Fibroblast of lung (primary cell): ENCODE results near the gene LAIR1. TPM values are rescaled to one million over a fixed set of nuclear protein-coding genes. Genes with fewer than 3 reads are reported as not detected.
"Not testable (repeated sequence)": the region's sequence is repeated elsewhere in the genome, so short reads cannot be mapped to it uniquely, and the experiment has no call there.

Experiments used
- DNase-seq, 2 donors: peaks; one replicate each; pipeline versions ENCODE4 v3.0.0 to v3.0.0-alpha.2; 2010; ENCODE audit warnings: low read depth in 2 of 2
- H2AFZ ChIP-seq: 2 replicates; pipeline ENCODE4 v1.5.1; 2012; ENCODE audit warnings: low read length, control low read depth, inconsistent platforms
- H3K27ac ChIP-seq: 2 replicates; pipeline ENCODE4 v1.5.1; 2011; ENCODE audit warnings: low read length, control low read depth; ENCODE audit not compliant: insufficient read depth
- H3K27me3 ChIP-seq: 2 replicates; pipeline ENCODE4 v1.5.1; 2011; ENCODE audit warnings: mild to moderate bottlenecking, low read length; ENCODE audit not compliant: control insufficient read depth, insufficient read depth
- H3K36me3 ChIP-seq: 2 replicates; pipeline ENCODE4 v1.5.1; 2011; ENCODE audit warnings: low read length; ENCODE audit not compliant: control insufficient read depth, insufficient read depth
- H3K4me1 ChIP-seq: 2 replicates; pipeline ENCODE4 v1.5.1; 2011; ENCODE audit warnings: low read length; ENCODE audit not compliant: control insufficient read depth, insufficient read depth; ENCODE audit errors: extremely low read depth
- H3K4me2 ChIP-seq: 2 replicates; pipeline ENCODE4 v1.5.1; 2011; ENCODE audit warnings: low read length, control low read depth; ENCODE audit not compliant: insufficient read depth; ENCODE audit errors: extremely low read depth
- H3K4me3 ChIP-seq, 4 experiments: fragments of 200-600 bp in 1 of 4; sonication (generic) in 1 of 4; replicated peaks in 1 of 4; 2 replicates each; pipeline ENCODE4 v1.5.1; 2011 to 2016; ENCODE audit warnings: low read length in 4 of 4, low read depth in 3 of 4, mild to moderate bottlenecking in 3 of 4, control low read depth in 2 of 4, inconsistent platforms in 1 of 4, mixed read lengths in 1 of 4; ENCODE audit not compliant: insufficient read depth in 1 of 4; ENCODE audit errors: control extremely low read depth in 1 of 4
- H3K79me2 ChIP-seq: 2 replicates; pipeline ENCODE4 v1.5.1; 2012; ENCODE audit warnings: mild to moderate bottlenecking, low read length, inconsistent platforms; ENCODE audit not compliant: control insufficient read depth, insufficient read depth
- H3K9ac ChIP-seq: 2 replicates; pipeline ENCODE4 v1.5.1; 2011; ENCODE audit warnings: mild to moderate bottlenecking, low read length, control low read depth; ENCODE audit not compliant: insufficient read depth
- H3K9me3 ChIP-seq: 2 replicates; pipeline ENCODE4 v1.5.1; 2012; ENCODE audit warnings: low read depth, low read length; ENCODE audit not compliant: control insufficient read depth, insufficient read depth
- H4K20me1 ChIP-seq: 2 replicates; pipeline ENCODE4 v1.5.1; 2011; ENCODE audit warnings: low read length; ENCODE audit not compliant: control insufficient read depth, insufficient read depth; ENCODE audit errors: extremely low read depth
- CTCF ChIP-seq, 2 donors: IDR thresholded peaks in 1 of 2; conservative IDR thresholded peaks in 1 of 2; 1 replicate in 1 of 2; 2 replicates in 1 of 2; pipeline ENCODE4 v1.5.1; 2011 to 2012; ENCODE audit warnings: low read length in 2 of 2, control low read depth in 1 of 2, inconsistent platforms in 1 of 2, low read depth in 1 of 2, mild to moderate bottlenecking in 1 of 2
- EZH2 ChIP-seq: IDR thresholded peaks from 2 replicates; pipeline ENCODE4 v1.5.1; 2012; ENCODE audit warnings: low read length, control low read depth, mild to moderate bottlenecking; ENCODE audit errors: missing control alignments
- polyA plus RNA-seq, 2 donors: library from polyadenylated mRNA; depleted of rRNA in 1 of 2; stranded (reverse) in 1 of 2; unstranded in 1 of 2; fragments of >200 nt; gene quantifications; 2 replicates each; pipeline ENCODE4 v1.2.1, GENCODE V29; 2011 to 2012; ENCODE audit warnings: missing spikeins in 1 of 2
- total RNA-seq: library from RNA; depleted of rRNA; stranded (reverse); fragments of >200 nt; gene quantifications from 2 replicates; pipeline ENCODE4 v1.2.1, GENCODE V29; 2014

Gene LAIR1
- total and polyA plus RNA-seq, 2 donors (not counting 1 experiment from before 2014, with no cell fraction given) = not detected

- Histone ChIP-seq H3K27me3 (no peaks in the 10 kb centered on the region), H4K20me1 (no peaks in the 10 kb centered on the region), H3K79me2 (no peaks in the 10 kb centered on the region), H3K9me3 (no peaks in the 10 kb centered on the region), H3K9ac (no peak overlapping the region), H3K36me3 (no peaks in the 10 kb centered on the region), H3K27ac (no peak overlapping the region), H3K4me1 (no peaks in the 10 kb centered on the region), H3K4me3 (no peak overlapping the region), H3K4me2 (no peak overlapping the region), H2AFZ (no peak overlapping the region)
- no peak for DNase-seq
- TF ChIP-seq CTCF (conservative IDR thresholded peaks at IDR 0.05 in 1 of 2, IDR thresholded peaks at IDR 0.05 in 1 of 2; ENCODE audit: low read depth in 1 of 2, low read length in 2 of 2) (no peak), EZH2 (no peak)
Observed at GRCh38 chr19:54383330-54383729, 18.6 kb upstream of the LAIR1 start.

- not testable (repeated sequence) for H3K27me3 ChIP-seq, H4K20me1 ChIP-seq, H3K79me2 ChIP-seq, H2AFZ ChIP-seq, H3K4me1 ChIP-seq, H3K4me2 ChIP-seq, H3K36me3 ChIP-seq, H3K4me3 ChIP-seq, H3K9me3 ChIP-seq, DNase-seq, H3K27ac ChIP-seq, H3K9ac ChIP-seq
Observed at GRCh38 chr19:54382041-54382440, 17.3 kb upstream of the LAIR1 start.

- Histone ChIP-seq H3K9me3 (no peaks in the 10 kb centered on the region), H3K4me1 (no peaks in the 10 kb centered on the region), H3K9ac (no peak overlapping the region), H3K79me2 (no peaks in the 10 kb centered on the region), H3K36me3 (no peaks in the 10 kb centered on the region), H3K27ac (no peak overlapping the region), H2AFZ (no peak overlapping the region), H3K27me3 (no peaks in the 10 kb centered on the region), H3K4me2 (no peak overlapping the region), H3K4me3 (no peak overlapping the region), H4K20me1 (no peaks in the 10 kb centered on the region)
- TF ChIP-seq CTCF (conservative IDR thresholded peaks at IDR 0.05 in 1 of 2, IDR thresholded peaks at IDR 0.05 in 1 of 2; ENCODE audit: low read depth in 1 of 2, low read length in 2 of 2) (no peak), EZH2 (no peak)
- DNase-seq = no peak
Observed at GRCh38 chr19:54380897-54381296, 16.2 kb upstream of the LAIR1 start.
